Liver (tissue), 9 donors: ENCODE results near the gene THBS1. TPM values are rescaled to one million over a fixed set of nuclear protein-coding genes. Genes with fewer than 3 reads are reported as not detected.

ENCODE experiments used
- DNase-seq: peaks from one replicate; pipeline ENCODE4 v3.0.0-alpha.2; 2017; ENCODE audit warnings: low spot score
- H3K27ac ChIP-seq, 2 donors: one replicate each; pipeline ENCODE4 v1.7.0; 2013; ENCODE audit warnings: inconsistent platforms in 2 of 2, low read length in 2 of 2, control low read depth in 1 of 2, low read depth in 1 of 2, mild to moderate bottlenecking in 1 of 2
- H3K27me3 ChIP-seq, 4 donors: one replicate each; pipeline versions ENCODE4 v1.6.1 to v1.7.0; 2013; ENCODE audit warnings: low read length in 3 of 4, inconsistent platforms in 1 of 4, mild to moderate bottlenecking in 1 of 4, moderate library complexity in 1 of 4; ENCODE audit not compliant: control insufficient read depth in 4 of 4, insufficient read depth in 4 of 4
- H3K36me3 ChIP-seq, 4 donors: one replicate each; pipeline versions ENCODE4 v1.6.1 to v1.7.0; 2013; ENCODE audit warnings: low read length in 3 of 4, mild to moderate bottlenecking in 3 of 4, low read depth in 1 of 4, moderate library complexity in 1 of 4; ENCODE audit not compliant: control insufficient read depth in 4 of 4, insufficient read depth in 3 of 4
- H3K4me1 ChIP-seq, 4 donors: one replicate each; pipeline versions ENCODE4 v1.6.1 to v1.7.0; 2013; ENCODE audit warnings: low read length in 3 of 4, mild to moderate bottlenecking in 3 of 4, moderate library complexity in 1 of 4; ENCODE audit not compliant: control insufficient read depth in 4 of 4, insufficient read depth in 4 of 4
- H3K4me3 ChIP-seq, 3 donors: one replicate each; pipeline versions ENCODE4 v1.6.1 to v1.7.0; 2013; ENCODE audit warnings: low read length in 3 of 3, control low read depth in 1 of 3, low read depth in 1 of 3, mild to moderate bottlenecking in 1 of 3
- H3K9ac ChIP-seq, 2 donors: one replicate each; pipeline ENCODE4 v1.7.0; 2013; ENCODE audit warnings: low read length in 2 of 2, mild to moderate bottlenecking in 2 of 2, moderate library complexity in 2 of 2, control low read depth in 1 of 2, low read depth in 1 of 2
- H3K9me3 ChIP-seq, 4 donors: one replicate each; pipeline versions ENCODE4 v1.6.1 to v1.7.0; 2013; ENCODE audit warnings: low read length in 3 of 4; ENCODE audit not compliant: control insufficient read depth in 4 of 4
- EGR1 ChIP-seq, 2 donors: IDR thresholded peaks; 2 replicates each; pipeline ENCODE4 v1.6.1; 2016 to 2018; ENCODE audit warnings: antibody characterized with exemption in 2 of 2, low read depth in 2 of 2
- FOXA1 ChIP-seq: IDR thresholded peaks from 2 replicates; pipeline ENCODE4 v1.6.1; 2016; ENCODE audit warnings: antibody characterized with exemption
- FOXA2 ChIP-seq: IDR thresholded peaks from 2 replicates; pipeline ENCODE4 v1.6.1; 2016; ENCODE audit warnings: antibody characterized with exemption
- GABPA ChIP-seq, 2 donors: IDR thresholded peaks in 1 of 2; conservative IDR thresholded peaks in 1 of 2; 2 replicates each; pipeline ENCODE4 v1.6.1; 2016; ENCODE audit warnings: antibody characterized with exemption in 2 of 2, mild to moderate bottlenecking in 1 of 2, moderate library complexity in 1 of 2
- HNF4A ChIP-seq, 2 donors: conservative IDR thresholded peaks; 2 replicates each; pipeline ENCODE4 v1.6.1; 2016; ENCODE audit warnings: antibody characterized with exemption in 2 of 2, mild to moderate bottlenecking in 2 of 2
- HNF4G ChIP-seq: IDR thresholded peaks from 2 replicates; pipeline ENCODE4 v1.6.1; 2016; ENCODE audit warnings: antibody characterized with exemption
- JUND ChIP-seq, 2 donors: IDR thresholded peaks; 2 replicates each; pipeline ENCODE4 v1.6.1; 2016; ENCODE audit warnings: antibody characterized with exemption in 2 of 2
- NR2F2 ChIP-seq: IDR thresholded peaks from 2 replicates; pipeline ENCODE4 v1.6.1; 2016; ENCODE audit warnings: antibody characterized with exemption
- RXRA ChIP-seq, 2 donors: IDR thresholded peaks; 2 replicates each; pipeline ENCODE4 v1.6.1; 2017 to 2018; ENCODE audit warnings: antibody characterized with exemption in 2 of 2, mild to moderate bottlenecking in 1 of 2
- SP1 ChIP-seq: IDR thresholded peaks from 2 replicates; pipeline ENCODE4 v1.6.1; 2018; ENCODE audit warnings: antibody characterized with exemption, mild to moderate bottlenecking
- TAF1 ChIP-seq: conservative IDR thresholded peaks from 2 replicates; pipeline ENCODE4 v1.6.1; 2016; ENCODE audit warnings: antibody characterized with exemption, mild to moderate bottlenecking
- YY1 ChIP-seq: IDR thresholded peaks from 2 replicates; pipeline ENCODE4 v1.6.1; 2016; ENCODE audit warnings: antibody characterized with exemption, mild to moderate bottlenecking
- WGBS: extraction: QIAGEN DNeasy Blood & Tissue Kit; methylation state at CpG from one replicate; pipeline ENCODE4 v1.1.7; 2013; 5-methylcytosine and 5-hydroxymethylcytosine counted together
- polyA plus RNA-seq, 2 donors: library from polyadenylated mRNA; stranded (reverse) in 1 of 2; unstranded in 1 of 2; fragments of 200-250 nt in 1 of 2; fragments of >200 nt in 1 of 2; fragmentation: Nextera tagmentation in 1 of 2; extraction: Ambion mirVana in 1 of 2; gene quantifications; one replicate each; pipeline versions ENCODE4 v1.2.1 to v1.2.3, GENCODE V29; 2013 to 2015
- total RNA-seq, 2 donors: library from RNA; depleted of rRNA; stranded (reverse); fragments of >200 nt; gene quantifications; one replicate each; pipeline ENCODE4 v1.2.3, GENCODE V29; 2014
- TF ChIP-seq, protein P1 (sequence below): fragments of 150-350 bp; IDR thresholded peaks from 2 replicates; pipeline ENCODE4 v1.5.1; 2017; ENCODE audit warnings: improper control_type of control experiment, low read depth, low read length; ENCODE audit not compliant: missing input control
- TF ChIP-seq, protein P2 (sequence below): IDR thresholded peaks from 2 replicates; pipeline ENCODE4 v1.6.1; 2016; ENCODE audit warnings: antibody characterized with exemption
- TF ChIP-seq, protein P3 (sequence below): IDR thresholded peaks from 2 replicates; pipeline ENCODE4 v1.6.1; 2016; ENCODE audit warnings: antibody characterized with exemption
- TF ChIP-seq, protein P4 (sequence below): IDR thresholded peaks from 2 replicates; pipeline ENCODE4 v1.6.1; 2016; ENCODE audit warnings: antibody characterized with exemption
- TF ChIP-seq, protein P5 (sequence below): IDR thresholded peaks from 2 replicates; pipeline ENCODE4 v1.6.1; 2016; ENCODE audit warnings: antibody characterized with exemption, mild to moderate bottlenecking
- donor health status: healthy.
- donor health status: healthy.
- donor health status: healthy.
- donor health status: healthy.
- donor health status: healthy.

THBS1 gene
- total and polyA plus RNA-seq, 4 donors = 8.9 to 73.6 (median 22.6) TPM

DNA sequence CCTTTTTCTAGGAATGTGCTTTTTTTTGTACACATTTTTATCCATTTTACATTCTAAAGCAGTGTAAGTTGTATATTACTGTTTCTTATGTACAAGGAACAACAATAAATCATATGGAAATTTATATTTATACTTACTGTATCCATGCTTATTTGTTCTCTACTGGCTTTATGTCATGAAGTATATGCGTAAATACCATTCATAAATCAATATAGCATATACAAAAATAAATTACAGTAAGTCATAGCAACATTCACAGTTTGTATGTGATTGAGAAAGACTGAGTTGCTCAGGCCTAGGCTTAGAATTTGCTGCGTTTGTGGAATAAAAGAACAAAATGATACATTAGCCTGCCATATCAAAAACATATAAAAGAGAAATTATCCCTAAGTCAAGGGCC lies 16.5 kb downstream of the THBS1 start:
- TF ChIP-seq HNF4G (no peak), YY1 (no peak), EGR1 (IDR thresholded peaks at IDR 0.05; ENCODE audit: low read depth in 2 of 2) (no peak), SP1 (no peak), FOXA1 (no peak), TAF1 (no peak), HNF4A (conservative IDR thresholded peaks at IDR 0.05) (no peak), RXRA (IDR thresholded peaks at IDR 0.05) (no peak), NR2F2 (no peak), JUND (IDR thresholded peaks at IDR 0.05) (no peak)
- TF ChIP-seq, protein P1, sequence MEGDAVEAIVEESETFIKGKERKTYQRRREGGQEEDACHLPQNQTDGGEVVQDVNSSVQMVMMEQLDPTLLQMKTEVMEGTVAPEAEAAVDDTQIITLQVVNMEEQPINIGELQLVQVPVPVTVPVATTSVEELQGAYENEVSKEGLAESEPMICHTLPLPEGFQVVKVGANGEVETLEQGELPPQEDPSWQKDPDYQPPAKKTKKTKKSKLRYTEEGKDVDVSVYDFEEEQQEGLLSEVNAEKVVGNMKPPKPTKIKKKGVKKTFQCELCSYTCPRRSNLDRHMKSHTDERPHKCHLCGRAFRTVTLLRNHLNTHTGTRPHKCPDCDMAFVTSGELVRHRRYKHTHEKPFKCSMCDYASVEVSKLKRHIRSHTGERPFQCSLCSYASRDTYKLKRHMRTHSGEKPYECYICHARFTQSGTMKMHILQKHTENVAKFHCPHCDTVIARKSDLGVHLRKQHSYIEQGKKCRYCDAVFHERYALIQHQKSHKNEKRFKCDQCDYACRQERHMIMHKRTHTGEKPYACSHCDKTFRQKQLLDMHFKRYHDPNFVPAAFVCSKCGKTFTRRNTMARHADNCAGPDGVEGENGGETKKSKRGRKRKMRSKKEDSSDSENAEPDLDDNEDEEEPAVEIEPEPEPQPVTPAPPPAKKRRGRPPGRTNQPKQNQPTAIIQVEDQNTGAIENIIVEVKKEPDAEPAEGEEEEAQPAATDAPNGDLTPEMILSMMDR = no peak
- TF ChIP-seq, protein P2, sequence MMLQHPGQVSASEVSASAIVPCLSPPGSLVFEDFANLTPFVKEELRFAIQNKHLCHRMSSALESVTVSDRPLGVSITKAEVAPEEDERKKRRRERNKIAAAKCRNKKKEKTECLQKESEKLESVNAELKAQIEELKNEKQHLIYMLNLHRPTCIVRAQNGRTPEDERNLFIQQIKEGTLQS = no peak
- Histone ChIP-seq H3K4me1 (no peaks in the 10 kb centered on the region), H3K27ac (no peak overlapping the region), H3K9me3 (no peaks in the 10 kb centered on the region), H3K4me3 (no peak overlapping the region), H3K9ac (no peak overlapping the region), H3K27me3 (no peaks in the 10 kb centered on the region), H3K36me3 (peaks cover 0 to 36% (median 16%) of the 10 kb centered on the region in 4 donors)
- 87% methylated on average over 2 of the region's 2 CpGs for WGBS
- DNase-seq = no peak

DNA sequence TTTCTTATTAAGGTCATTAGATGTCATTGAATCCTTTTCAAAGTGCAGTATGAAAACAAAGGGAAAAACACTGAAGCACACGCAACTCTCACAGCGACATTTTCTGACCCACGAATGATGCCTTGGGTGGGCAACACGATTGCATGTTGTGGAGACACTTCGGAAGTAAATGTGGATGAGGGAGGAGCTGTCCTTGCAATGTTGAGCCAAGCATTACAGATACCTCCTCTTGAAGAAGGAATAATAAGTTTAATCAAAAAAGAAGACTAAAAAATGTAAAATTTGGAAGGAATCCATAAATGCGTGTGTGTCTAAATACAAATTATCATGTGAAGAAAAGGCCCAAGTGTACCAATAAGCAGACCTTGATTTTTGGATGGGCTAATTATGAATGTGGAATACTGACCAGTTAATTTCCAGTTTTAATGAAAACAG lies 16.9 kb downstream of the THBS1 start:
- no peak overlapping the region for H3K27ac ChIP-seq
- no peak overlapping the region for H3K4me3 ChIP-seq
- H3K9ac ChIP-seq = no peak overlapping the region
- DNase-seq = no peak
- peaks cover 0 to 32% (median 14%) of the 10 kb centered on the region in 4 donors for H3K36me3 ChIP-seq
- H3K4me1 ChIP-seq = no peaks in the 10 kb centered on the region
- 86% methylated on average over 6 of the region's 6 CpGs for WGBS
- no peaks in the 10 kb centered on the region for H3K9me3 ChIP-seq
- TF ChIP-seq, protein P3, sequence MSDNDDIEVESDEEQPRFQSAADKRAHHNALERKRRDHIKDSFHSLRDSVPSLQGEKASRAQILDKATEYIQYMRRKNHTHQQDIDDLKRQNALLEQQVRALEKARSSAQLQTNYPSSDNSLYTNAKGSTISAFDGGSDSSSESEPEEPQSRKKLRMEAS = no peak
- TF ChIP-seq, protein P4, sequence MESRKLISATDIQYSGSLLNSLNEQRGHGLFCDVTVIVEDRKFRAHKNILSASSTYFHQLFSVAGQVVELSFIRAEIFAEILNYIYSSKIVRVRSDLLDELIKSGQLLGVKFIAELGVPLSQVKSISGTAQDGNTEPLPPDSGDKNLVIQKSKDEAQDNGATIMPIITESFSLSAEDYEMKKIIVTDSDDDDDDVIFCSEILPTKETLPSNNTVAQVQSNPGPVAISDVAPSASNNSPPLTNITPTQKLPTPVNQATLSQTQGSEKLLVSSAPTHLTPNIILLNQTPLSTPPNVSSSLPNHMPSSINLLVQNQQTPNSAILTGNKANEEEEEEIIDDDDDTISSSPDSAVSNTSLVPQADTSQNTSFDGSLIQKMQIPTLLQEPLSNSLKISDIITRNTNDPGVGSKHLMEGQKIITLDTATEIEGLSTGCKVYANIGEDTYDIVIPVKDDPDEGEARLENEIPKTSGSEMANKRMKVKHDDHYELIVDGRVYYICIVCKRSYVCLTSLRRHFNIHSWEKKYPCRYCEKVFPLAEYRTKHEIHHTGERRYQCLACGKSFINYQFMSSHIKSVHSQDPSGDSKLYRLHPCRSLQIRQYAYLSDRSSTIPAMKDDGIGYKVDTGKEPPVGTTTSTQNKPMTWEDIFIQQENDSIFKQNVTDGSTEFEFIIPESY = no peak
- TF ChIP-seq NR2F2 (no peak), EGR1 (IDR thresholded peaks at IDR 0.05; ENCODE audit: low read depth in 2 of 2) (no peak), HNF4G (no peak)
- no peaks in the 10 kb centered on the region for H3K27me3 ChIP-seq

DNA sequence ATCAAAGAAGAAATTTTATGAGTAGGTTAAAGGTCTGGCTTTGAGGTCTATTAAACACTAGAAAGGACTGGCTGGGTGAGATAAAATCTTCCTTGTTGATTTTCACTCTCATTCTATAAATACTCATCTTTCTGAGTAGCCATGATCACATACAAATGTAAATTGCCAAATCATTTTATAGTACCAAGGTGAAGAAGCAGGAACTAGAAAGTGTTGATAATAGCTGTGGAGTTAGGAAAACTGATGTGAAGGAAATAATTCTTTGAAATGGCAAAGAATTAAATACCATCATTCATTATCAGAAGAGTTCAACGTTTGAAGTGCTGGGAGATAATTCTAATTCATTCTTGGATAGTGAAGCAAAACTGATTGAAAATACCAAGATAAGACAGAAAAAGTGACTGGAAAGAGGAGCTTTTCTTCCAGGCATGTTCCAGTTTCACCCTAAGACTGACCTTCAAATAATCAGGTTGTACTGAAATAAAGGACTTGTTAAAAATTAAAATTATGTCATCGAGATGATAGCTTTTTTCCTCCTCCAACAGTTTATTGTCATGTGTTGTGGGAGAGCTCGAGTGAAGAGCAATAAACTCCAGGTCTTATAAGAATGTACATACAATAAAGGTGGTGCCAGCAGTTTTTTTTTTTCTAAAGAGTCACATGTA lies 17.4 kb downstream of the THBS1 start:
- H3K9me3 ChIP-seq = no peaks in the 10 kb centered on the region
- no peaks in the 10 kb centered on the region for H3K4me1 ChIP-seq
- H3K27me3 ChIP-seq = no peaks in the 10 kb centered on the region
- no peak overlapping the region for H3K9ac ChIP-seq
- WGBS = 59% methylated on average over 3 of the region's 3 CpGs
- no peak for DNase-seq
- no peak overlapping the region for H3K4me3 ChIP-seq
- H3K36me3 ChIP-seq = peaks cover 0 to 27% (median 11%) of the 10 kb centered on the region in 4 donors
- H3K27ac ChIP-seq = no peak overlapping the region
- TF ChIP-seq, protein P5, sequence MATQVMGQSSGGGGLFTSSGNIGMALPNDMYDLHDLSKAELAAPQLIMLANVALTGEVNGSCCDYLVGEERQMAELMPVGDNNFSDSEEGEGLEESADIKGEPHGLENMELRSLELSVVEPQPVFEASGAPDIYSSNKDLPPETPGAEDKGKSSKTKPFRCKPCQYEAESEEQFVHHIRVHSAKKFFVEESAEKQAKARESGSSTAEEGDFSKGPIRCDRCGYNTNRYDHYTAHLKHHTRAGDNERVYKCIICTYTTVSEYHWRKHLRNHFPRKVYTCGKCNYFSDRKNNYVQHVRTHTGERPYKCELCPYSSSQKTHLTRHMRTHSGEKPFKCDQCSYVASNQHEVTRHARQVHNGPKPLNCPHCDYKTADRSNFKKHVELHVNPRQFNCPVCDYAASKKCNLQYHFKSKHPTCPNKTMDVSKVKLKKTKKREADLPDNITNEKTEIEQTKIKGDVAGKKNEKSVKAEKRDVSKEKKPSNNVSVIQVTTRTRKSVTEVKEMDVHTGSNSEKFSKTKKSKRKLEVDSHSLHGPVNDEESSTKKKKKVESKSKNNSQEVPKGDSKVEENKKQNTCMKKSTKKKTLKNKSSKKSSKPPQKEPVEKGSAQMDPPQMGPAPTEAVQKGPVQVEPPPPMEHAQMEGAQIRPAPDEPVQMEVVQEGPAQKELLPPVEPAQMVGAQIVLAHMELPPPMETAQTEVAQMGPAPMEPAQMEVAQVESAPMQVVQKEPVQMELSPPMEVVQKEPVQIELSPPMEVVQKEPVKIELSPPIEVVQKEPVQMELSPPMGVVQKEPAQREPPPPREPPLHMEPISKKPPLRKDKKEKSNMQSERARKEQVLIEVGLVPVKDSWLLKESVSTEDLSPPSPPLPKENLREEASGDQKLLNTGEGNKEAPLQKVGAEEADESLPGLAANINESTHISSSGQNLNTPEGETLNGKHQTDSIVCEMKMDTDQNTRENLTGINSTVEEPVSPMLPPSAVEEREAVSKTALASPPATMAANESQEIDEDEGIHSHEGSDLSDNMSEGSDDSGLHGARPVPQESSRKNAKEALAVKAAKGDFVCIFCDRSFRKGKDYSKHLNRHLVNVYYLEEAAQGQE = no peak
- TF ChIP-seq NR2F2 = no peak
- TF ChIP-seq FOXA2 = no peak
- TF ChIP-seq, protein P1 = no peak
- no peak for TF ChIP-seq HNF4G
- TF ChIP-seq, protein P2 = no peak
- TF ChIP-seq GABPA (IDR thresholded peaks at IDR 0.05 in 1 of 2, conservative IDR thresholded peaks at IDR 0.05 in 1 of 2) = no peak
